Transverse colon (tissue), 4 donors: ENCODE results near the gene DNAJC5. TPM values are rescaled to one million over a fixed set of nuclear protein-coding genes. Genes with fewer than 3 reads are reported as not detected.
A peak's percentile ranks its signal among the peaks of the same experiment; 100 is the strongest.
"Not testable (repeated sequence)": the region's sequence is repeated elsewhere in the genome, so short reads cannot be mapped to it uniquely, and the experiment has no call there.

Source experiments
- DNase-seq: peaks from one replicate; pipeline ENCODE4 v3.0.0-alpha.2; 2019
- H3K27ac ChIP-seq, 4 donors: fragments of 200-600 bp; sonication (generic); 2 replicates each; pipeline ENCODE4 v1.5.1; 2016 to 2018; ENCODE audit warnings: inconsistent platforms in 4 of 4
- H3K27me3 ChIP-seq: fragments of 200-600 bp; sonication (generic); 2 replicates; pipeline ENCODE4 v1.5.1; 2017; ENCODE audit warnings: inconsistent platforms
- H3K36me3 ChIP-seq, 4 donors: fragments of 200-600 bp; sonication (generic); 2 replicates each; pipeline ENCODE4 v1.5.1; 2017 to 2019; ENCODE audit warnings: inconsistent platforms in 4 of 4
- H3K4me1 ChIP-seq, 4 donors: fragments of 200-600 bp; sonication (generic); 2 replicates each; pipeline ENCODE4 v1.5.1; 2017 to 2020; ENCODE audit warnings: inconsistent platforms in 4 of 4
- H3K4me3 ChIP-seq, 4 donors: fragments of 200-600 bp; sonication (generic); 1 replicate in 1 of 4; 2 replicates in 3 of 4; pipeline versions ENCODE4 v1.5.1 to v1.6.1; 2017 to 2019; ENCODE audit warnings: inconsistent platforms in 4 of 4
- H3K9me3 ChIP-seq, 2 donors: fragments of 200-600 bp; sonication (generic); 2 replicates each; pipeline ENCODE4 v1.5.1; 2017 to 2019; ENCODE audit warnings: inconsistent platforms in 2 of 2
- EP300 ChIP-seq: sonication (generic); formaldehyde crosslinking; IDR thresholded peaks from one replicate; pipeline ENCODE4 v1.6.1; 2017; ENCODE audit warnings: antibody characterized with exemption, low read depth
- POLR2A ChIP-seq: fragments of 450-650 bp; IDR thresholded peaks from one replicate; pipeline ENCODE4 v1.6.1; 2016; ENCODE audit warnings: antibody characterized with exemption, mild to moderate bottlenecking, moderate library complexity
- POLR2AphosphoS5 ChIP-seq, 3 donors: sonication (generic); formaldehyde crosslinking; IDR thresholded peaks; one replicate each; pipeline ENCODE4 v1.6.1; 2016; ENCODE audit warnings: antibody characterized with exemption in 3 of 3
- WGBS, 2 donors: methylation state at CpG; one replicate each; pipeline ENCODE4 v1.1.5; 2018; ENCODE audit warnings: low coverage in 1 of 2; 5-methylcytosine and 5-hydroxymethylcytosine counted together
- in situ Hi-C, 4 donors: fragments of 200-750 bp; cut with MboI; loops; one replicate each; pipeline versions ENCODE4 v1.15.0 to v1.15.1; 2017; ENCODE audit warnings: low sequenced_read_pairs in 3 of 4, low pct_ligation_motif_present in 1 of 4, low pct_unique_long_range_greater_than_20kb in 1 of 4
- intact Hi-C: fragments of 100-400 bp; cut with DNase I; formaldehyde crosslinking; loops from one replicate; pipeline ENCODE4 v1.15.1; 2023; ENCODE audit warnings: low total_unique reads
- total RNA-seq, 4 donors: library from RNA; depleted of rRNA; stranded (reverse); fragments of >200 nt; gene quantifications; one replicate each; pipeline ENCODE4 v1.1.0, GENCODE V29; 2016
- TF ChIP-seq, protein P1 (sequence below), 5 experiments: fragments of 200-600 bp in 3 of 5; fragments of 450-650 bp in 2 of 5; sonication (generic) in 3 of 5; IDR thresholded peaks; 1 replicate in 2 of 5; 2 replicates in 3 of 5; pipeline ENCODE4 v1.5.1; 2016 to 2017; ENCODE audit warnings: antibody characterized with exemption in 5 of 5, inconsistent platforms in 3 of 5, mild to moderate bottlenecking in 2 of 5, moderate library complexity in 1 of 5

Gene DNAJC5
- total RNA-seq, 4 donors from 2014 or later: 59.9 to 77.3 (median 71.4) TPM

DNA sequence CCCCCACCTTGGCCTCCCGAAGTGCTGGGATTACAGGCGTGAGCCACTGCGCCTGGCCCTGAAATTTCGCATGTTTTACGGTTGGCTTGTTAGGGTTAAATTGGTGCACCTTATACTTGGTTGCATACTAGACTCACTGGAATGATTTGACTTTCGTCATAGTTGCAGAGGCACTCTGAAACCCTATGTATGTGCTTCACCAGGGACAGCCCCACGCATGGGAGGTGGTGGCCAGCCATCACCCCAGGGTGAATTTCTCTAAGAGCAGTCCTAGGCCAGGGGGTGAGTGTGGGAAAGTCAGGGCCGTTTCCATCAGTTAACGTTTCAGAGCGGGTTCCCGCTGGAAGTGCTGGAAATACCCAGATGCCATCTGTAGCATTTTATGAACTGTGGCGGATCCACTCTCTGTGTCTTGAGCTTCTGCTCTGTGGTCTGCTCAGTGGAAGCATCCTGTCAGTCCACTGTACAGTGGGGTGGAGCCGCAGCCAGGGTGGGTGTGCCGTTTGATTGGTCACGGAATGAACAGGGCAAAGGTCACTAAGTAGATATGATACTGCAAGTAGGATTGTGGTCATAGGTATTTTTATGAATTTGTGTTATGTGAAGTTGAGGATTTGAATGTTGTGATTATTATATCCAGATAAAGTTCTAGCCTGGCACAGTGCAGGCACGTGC is 13.2 kb downstream of the DNAJC5 start:
- H3K27ac ChIP-seq: peak overlapping the region; percentile 66 to 75 (median 70)
- intact Hi-C loops (loop anchor here (5.0 kb wide), 1 partner anchor 64 kb away; no protein-coding TSS in a partner anchor), in situ Hi-C loops (no loop called here)
- no peaks in the 10 kb centered on the region for H3K9me3 ChIP-seq
- no peak overlapping the region for H3K4me3 ChIP-seq
- TF ChIP-seq EP300 (no peak), POLR2A (no peak), POLR2AphosphoS5 (IDR thresholded peaks at IDR 0.05) (peak in 1 of 3 donors; percentile 69)
- TF ChIP-seq, protein P1, sequence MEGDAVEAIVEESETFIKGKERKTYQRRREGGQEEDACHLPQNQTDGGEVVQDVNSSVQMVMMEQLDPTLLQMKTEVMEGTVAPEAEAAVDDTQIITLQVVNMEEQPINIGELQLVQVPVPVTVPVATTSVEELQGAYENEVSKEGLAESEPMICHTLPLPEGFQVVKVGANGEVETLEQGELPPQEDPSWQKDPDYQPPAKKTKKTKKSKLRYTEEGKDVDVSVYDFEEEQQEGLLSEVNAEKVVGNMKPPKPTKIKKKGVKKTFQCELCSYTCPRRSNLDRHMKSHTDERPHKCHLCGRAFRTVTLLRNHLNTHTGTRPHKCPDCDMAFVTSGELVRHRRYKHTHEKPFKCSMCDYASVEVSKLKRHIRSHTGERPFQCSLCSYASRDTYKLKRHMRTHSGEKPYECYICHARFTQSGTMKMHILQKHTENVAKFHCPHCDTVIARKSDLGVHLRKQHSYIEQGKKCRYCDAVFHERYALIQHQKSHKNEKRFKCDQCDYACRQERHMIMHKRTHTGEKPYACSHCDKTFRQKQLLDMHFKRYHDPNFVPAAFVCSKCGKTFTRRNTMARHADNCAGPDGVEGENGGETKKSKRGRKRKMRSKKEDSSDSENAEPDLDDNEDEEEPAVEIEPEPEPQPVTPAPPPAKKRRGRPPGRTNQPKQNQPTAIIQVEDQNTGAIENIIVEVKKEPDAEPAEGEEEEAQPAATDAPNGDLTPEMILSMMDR (IDR thresholded peaks at IDR 0.05): no peak
- peaks cover 15 to 76% (median 47%) of the 10 kb centered on the region in 4 donors for H3K4me1 ChIP-seq
- WGBS, 2 donors: 40 to 58% methylated on average over 1 to 16 of the region's 16 CpGs
- DNase-seq: peak; percentile 80
- H3K36me3 ChIP-seq: no peaks in the 10 kb centered on the region
- no peaks in the 10 kb centered on the region for H3K27me3 ChIP-seq

DNA sequence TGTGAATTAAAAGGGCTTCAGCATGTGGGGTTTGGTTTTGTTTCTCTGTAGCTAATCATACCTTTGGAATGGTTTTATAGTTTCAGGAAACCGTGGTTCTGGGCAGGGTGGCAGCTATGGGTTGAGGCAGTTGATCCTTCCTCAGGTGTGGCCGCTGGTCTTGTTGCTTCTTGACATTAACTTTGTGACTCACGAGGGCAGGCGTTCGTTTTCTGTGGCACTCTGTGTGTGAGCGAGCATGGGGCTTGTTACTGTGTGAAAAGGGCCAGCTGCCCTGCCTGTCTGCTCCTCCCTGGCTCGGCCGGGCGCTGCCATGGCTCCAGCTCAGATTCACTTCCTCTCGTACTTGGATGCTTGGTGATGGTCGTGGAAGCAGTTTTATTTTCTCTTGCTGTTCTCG is 16.2 kb downstream of the DNAJC5 start:
- in situ Hi-C loops (no loop called here), intact Hi-C loops (no loop called here)
- no peaks in the 10 kb centered on the region for H3K9me3 ChIP-seq
- peak; percentile 83 for DNase-seq
- H3K4me3 ChIP-seq: no peak overlapping the region
- peaks cover 15 to 62% (median 38%) of the 10 kb centered on the region in 4 donors for H3K4me1 ChIP-seq
- H3K27me3 ChIP-seq: no peaks in the 10 kb centered on the region
- no peaks in the 10 kb centered on the region for H3K36me3 ChIP-seq
- WGBS, 2 donors: 37% methylated on average over 4 to 12 of the region's 12 CpGs
- H3K27ac ChIP-seq: peak overlapping the region; percentile 58 to 75 (median 68)
- TF ChIP-seq POLR2A: peak; percentile 25
- no peak for TF ChIP-seq EP300
- TF ChIP-seq, protein P1 (IDR thresholded peaks at IDR 0.05): no peak
- TF ChIP-seq POLR2AphosphoS5 (IDR thresholded peaks at IDR 0.05): peak in 2 of 3 donors; percentile 32 to 66

DNA sequence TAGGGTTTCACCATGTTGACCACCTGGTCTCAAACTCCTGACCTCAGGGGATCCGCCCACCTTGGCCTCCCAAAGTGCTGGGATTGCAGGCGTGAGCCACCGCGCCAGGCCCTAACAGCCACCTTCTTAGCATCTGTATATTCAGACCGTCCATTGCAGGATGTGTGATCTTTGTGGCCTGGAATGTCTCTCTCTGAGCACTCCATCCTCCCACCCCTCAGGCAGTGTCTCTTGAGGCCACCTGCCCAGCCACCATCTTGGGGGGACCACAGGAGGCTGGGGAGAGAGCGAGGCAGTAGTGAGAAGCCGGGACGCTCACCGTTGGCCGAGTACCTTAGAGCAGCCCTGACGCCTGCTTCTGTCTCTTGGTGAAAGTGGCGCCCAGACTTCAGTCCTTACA is 18.8 kb downstream of the DNAJC5 start:
- Histone ChIP-seq H3K4me1 (peaks cover 11 to 42% (median 28%) of the 10 kb centered on the region in 4 donors), H3K36me3 (peaks cover 0 to 3% (median 0%) of the 10 kb centered on the region in 4 donors), H3K27me3 (no peaks in the 10 kb centered on the region), H3K9me3 (no peaks in the 10 kb centered on the region), H3K27ac (no peak overlapping the region), H3K4me3 (no peak overlapping the region)
- WGBS, 2 donors: 96% methylated on average over 12 of the region's 12 CpGs; no CpG with 5 or more reads in 1 of the 2 donors
- TF ChIP-seq POLR2AphosphoS5 (IDR thresholded peaks at IDR 0.05) (no peak), EP300 (no peak), POLR2A (no peak)
- TF ChIP-seq, protein P1 (IDR thresholded peaks at IDR 0.05): no peak
- intact Hi-C loops: no loop called here
- no peak for DNase-seq
- in situ Hi-C loops: no loop called here

DNA sequence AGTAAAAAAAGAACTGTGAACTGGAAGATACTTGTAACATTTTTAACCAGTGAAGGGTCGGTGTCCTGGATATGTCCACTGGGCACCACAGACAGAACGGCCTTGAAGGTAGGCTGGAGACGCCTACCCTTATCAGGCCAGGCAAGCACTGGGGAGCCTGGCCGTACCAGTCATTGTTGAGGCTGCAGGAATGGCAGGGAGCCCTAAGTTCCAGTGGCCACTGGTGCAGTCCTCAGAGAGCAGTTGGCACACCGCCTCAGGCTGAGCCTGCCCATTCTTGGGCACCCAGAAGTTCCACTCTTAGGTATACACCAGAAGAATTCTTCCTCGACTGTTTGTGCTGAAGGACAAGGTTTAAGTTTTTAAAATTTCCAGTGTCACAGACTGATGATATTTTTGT is 20.5 kb downstream of the DNAJC5 start:
- intact Hi-C loops (no loop called here), in situ Hi-C loops (no loop called here)
- Histone ChIP-seq H3K27me3 (no peaks in the 10 kb centered on the region), H3K9me3 (no peaks in the 10 kb centered on the region), H3K4me3 (no peak overlapping the region), H3K27ac (no peak overlapping the region), H3K4me1 (peaks cover 5 to 25% (median 16%) of the 10 kb centered on the region in 4 donors), H3K36me3 (peaks cover 0 to 3% (median 0%) of the 10 kb centered on the region in 4 donors)
- no peak for TF ChIP-seq POLR2AphosphoS5 (IDR thresholded peaks at IDR 0.05)
- TF ChIP-seq EP300: no peak
- TF ChIP-seq POLR2A: no peak
- TF ChIP-seq, protein P1 (IDR thresholded peaks at IDR 0.05): no peak
- DNase-seq: no peak
- WGBS, 2 donors: 88 to 100% methylated on average over 2 to 6 of the region's 6 CpGs

DNA sequence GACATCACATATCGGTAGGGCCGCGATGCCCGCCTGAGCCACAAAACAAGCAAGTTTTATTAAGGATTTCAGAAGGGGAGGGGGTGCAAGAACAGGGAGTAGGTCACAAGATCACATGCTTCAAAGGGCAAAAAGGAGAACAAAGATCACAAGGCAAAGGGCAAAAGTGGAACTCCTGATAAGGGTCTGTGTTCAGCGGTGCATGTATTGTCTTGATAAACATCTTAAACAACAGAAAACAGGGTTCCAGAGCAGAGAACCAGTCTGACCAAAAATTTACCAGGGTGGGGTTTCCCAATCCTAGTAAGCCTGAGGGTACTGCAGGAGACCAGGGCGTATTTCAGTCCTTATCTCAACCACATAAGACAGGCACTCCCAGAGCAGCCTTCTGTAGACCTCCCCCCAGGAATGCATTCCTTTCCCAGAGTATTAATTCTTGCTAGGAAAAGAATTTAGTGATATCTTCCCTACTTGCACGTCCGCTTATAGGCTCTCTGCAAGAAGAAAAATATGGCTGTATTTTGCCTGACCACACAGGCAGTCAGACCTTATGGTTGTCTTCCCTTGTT is 21.5 kb downstream of the DNAJC5 start:
- in situ Hi-C loops, intact Hi-C loops, H3K9me3 ChIP-seq, DNase-seq, H3K36me3 ChIP-seq, H3K4me3 ChIP-seq, H3K27ac ChIP-seq, H3K27me3 ChIP-seq: not testable (repeated sequence)
- peaks cover 0 to 16% (median 6%) of the 10 kb centered on the region in 4 donors for H3K4me1 ChIP-seq
- 95 to 98% methylated on average over 7 to 8 of the region's 8 CpGs for WGBS, 2 donors
